ENCODE measurements around the gene GORASP1. TPM values are rescaled to one million over a fixed set of nuclear protein-coding genes. Genes with fewer than 3 reads are reported as not detected.

The GORASP1 gene
- total RNA-seq, 1 donor from 2014 or later = 62.1 TPM

GRCh38 chr3:39150803-39151631 is 43.6 kb upstream of the GORASP1 start:
- DNase-seq (ENCODE audit: extremely low spot score, unreplicated experiment) = peak; percentile 95
- Mint-ChIP-seq H3K4me1 (ENCODE audit: unreplicated experiment) (peaks cover 71% of the 10 kb centered on the region), H3K27ac (ENCODE audit: unreplicated experiment) (peak overlapping the region; percentile 99), H3K9me3 (ENCODE audit: unreplicated experiment) (no peaks in the 10 kb centered on the region), H3K36me3 (ENCODE audit: unreplicated experiment) (peaks cover under 1% of the 10 kb centered on the region), H3K4me3 (ENCODE audit: unreplicated experiment) (peak overlapping the region; percentile 97), H3K27me3 (ENCODE audit: unreplicated experiment) (no peaks in the 10 kb centered on the region)
- no peak for TF ChIP-seq CTCF (IDR thresholded peaks at IDR 0.05)

GRCh38 chr3:39150148-39150802 is 42.8 kb upstream of the GORASP1 start:
- DNase-seq (ENCODE audit: extremely low spot score, unreplicated experiment) = no peak
- Mint-ChIP-seq H3K27ac (ENCODE audit: unreplicated experiment) (peak overlapping the region; percentile 99), H3K9me3 (ENCODE audit: unreplicated experiment) (no peaks in the 10 kb centered on the region), H3K4me3 (ENCODE audit: unreplicated experiment) (peak overlapping the region; percentile 97), H3K4me1 (ENCODE audit: unreplicated experiment) (peaks cover 78% of the 10 kb centered on the region), H3K36me3 (ENCODE audit: unreplicated experiment) (peaks cover 4% of the 10 kb centered on the region), H3K27me3 (ENCODE audit: unreplicated experiment) (no peaks in the 10 kb centered on the region)
- TF ChIP-seq CTCF (IDR thresholded peaks at IDR 0.05) = peak; percentile 23

- DNase-seq (ENCODE audit: extremely low spot score, unreplicated experiment) = no peak
- H3K27ac Mint-ChIP-seq (ENCODE audit: unreplicated experiment) = peak overlapping the region; percentile 99
- H3K4me3 Mint-ChIP-seq (ENCODE audit: unreplicated experiment) = peak overlapping the region; percentile 97
- H3K9me3 Mint-ChIP-seq (ENCODE audit: unreplicated experiment) = no peaks in the 10 kb centered on the region
- peaks cover 80% of the 10 kb centered on the region for H3K4me1 Mint-ChIP-seq (ENCODE audit: unreplicated experiment)
- no peaks in the 10 kb centered on the region for H3K27me3 Mint-ChIP-seq (ENCODE audit: unreplicated experiment)
- H3K36me3 Mint-ChIP-seq (ENCODE audit: unreplicated experiment) = peaks cover 11% of the 10 kb centered on the region
- TF ChIP-seq CTCF (IDR thresholded peaks at IDR 0.05) = no peak
These were observed 42.2 kb upstream of the GORASP1 start for GRCh38 chr3:39149498-39150147.

- no peaks in the 10 kb centered on the region for H3K9me3 Mint-ChIP-seq (ENCODE audit: unreplicated experiment)
- H3K4me1 Mint-ChIP-seq (ENCODE audit: unreplicated experiment) = peaks cover 80% of the 10 kb centered on the region
- H3K4me3 Mint-ChIP-seq (ENCODE audit: unreplicated experiment) = peak overlapping the region; percentile 29
- H3K27ac Mint-ChIP-seq (ENCODE audit: unreplicated experiment) = peak overlapping the region; percentile 99
- peaks cover 16% of the 10 kb centered on the region for H3K36me3 Mint-ChIP-seq (ENCODE audit: unreplicated experiment)
- no peak for TF ChIP-seq CTCF (IDR thresholded peaks at IDR 0.05)
- H3K27me3 Mint-ChIP-seq (ENCODE audit: unreplicated experiment) = no peaks in the 10 kb centered on the region
- DNase-seq (ENCODE audit: extremely low spot score, unreplicated experiment) = no peak
These were observed 41.6 kb upstream of the GORASP1 start for GRCh38 chr3:39149059-39149455.

All from osteocyte (in vitro differentiated cells).